A549 (cell line): ENCODE data around the gene INHBA. TPM values are rescaled to one million over a fixed set of nuclear protein-coding genes. Genes with fewer than 3 reads are reported as not detected.

ENCODE experiments used
- ATAC-seq, 2 experiments: fragments of 200-7000 bp in 1 of 2; fragments of >200 bp in 1 of 2; cut with Nextera tagmentation in 1 of 2; cut with Tn5 transposase in 1 of 2; 3 replicates each; pipeline versions ENCODE4 v1.8.0 to v1.9.1; 2018 to 2020; ENCODE audit warnings: mild to moderate bottlenecking in 1 of 2, moderate library complexity in 1 of 2
- CTCF ChIA-PET: fragments of 300-600 bp; sonication (Branson Sonifier 250); formaldehyde crosslinking; extraction: SDS; loops from one replicate; lab custom pipeline; 2021; ENCODE audit warnings: antibody characterized with exemption, inconsistent platforms; lab: Yijun Ruan, JAX
- POLR2A ChIA-PET: fragments of 350-600 bp; formaldehyde crosslinking; extraction: SDS; loops from one replicate; lab custom pipeline; 2021; ENCODE audit warnings: antibody characterized with exemption, inconsistent platforms; lab: Yijun Ruan, JAX
- DNase-seq, 2 experiments: peaks; one replicate each; pipeline versions ENCODE4 v3.0.0 to v3.0.0-alpha.2; 2011 to 2016; ENCODE audit warnings: low read depth in 1 of 2, low spot score in 1 of 2
- FAIRE-seq: peaks from 2 replicates; lab custom pipeline; 2011; peaks lifted over from hg19 to GRCh38; lab: Jason Lieb, UNC
- H3K27ac ChIP-seq, 2 experiments: fragments of >200 bp; sonication (Bioruptor Twin); formaldehyde crosslinking; 3 replicates each; pipeline ENCODE4 v1.5.1; 2016 to 2017
- H3K4me1 ChIP-seq: fragments of >200 bp; sonication (Bioruptor Twin); formaldehyde crosslinking; 3 replicates; pipeline ENCODE4 v1.6.1; 2016
- H3K4me2 ChIP-seq: fragments of >200 bp; sonication (Bioruptor Twin); formaldehyde crosslinking; 3 replicates; pipeline ENCODE4 v1.6.1; 2016
- H3K4me3 ChIP-seq: fragments of >200 bp; sonication (Bioruptor Twin); formaldehyde crosslinking; 3 replicates; pipeline ENCODE4 v1.5.1; 2016
- H3K9me3 ChIP-seq: fragments of >200 bp; sonication (Bioruptor Twin); formaldehyde crosslinking; 3 replicates; pipeline ENCODE4 v1.6.1; 2016
- CEBPB ChIP-seq, 2 experiments: fragments of >200 bp in 1 of 2; sonication (Bioruptor Twin) in 1 of 2; formaldehyde crosslinking in 1 of 2; IDR thresholded peaks; 2 replicates each; pipeline ENCODE4 v1.6.1; 2012 to 2016
- EHF ChIP-seq: fragments of 250-450 bp; sonication (Bioruptor Pico); IDR thresholded peaks from 2 replicates; pipeline ENCODE4 v1.5.0; 2020; ENCODE audit warnings: mild to moderate bottlenecking
- EHMT2 ChIP-seq: fragments of 200-600 bp; sonication (generic); IDR thresholded peaks from 2 replicates; pipeline ENCODE4 v1.6.1; 2016; ENCODE audit warnings: antibody characterized with exemption, low read depth, mild to moderate bottlenecking, moderate library complexity
- FOSB ChIP-seq: fragments of 250-450 bp; sonication (Bioruptor Pico); IDR thresholded peaks from 2 replicates; pipeline ENCODE4 v1.5.0; 2020; ENCODE audit warnings: mild to moderate bottlenecking, moderate library complexity
- FOXS1 ChIP-seq: fragments of 250-450 bp; sonication (Bioruptor Pico); IDR thresholded peaks from 2 replicates; pipeline ENCODE4 v1.5.0; 2020; ENCODE audit warnings: mild to moderate bottlenecking, moderate library complexity
- GATA3 ChIP-seq: IDR thresholded peaks from 2 replicates; pipeline ENCODE4 v1.6.1; 2012; ENCODE audit warnings: borderline replicate concordance
- HDAC2 ChIP-seq: fragments of 200-600 bp; sonication (generic); IDR thresholded peaks from 2 replicates; pipeline ENCODE4 v1.6.1; 2016
- HEYL ChIP-seq: fragments of 250-450 bp; sonication (Bioruptor Pico); IDR thresholded peaks from 2 replicates; pipeline ENCODE4 v1.8.0; 2021; ENCODE audit warnings: mild to moderate bottlenecking, moderate library complexity
- HOXA7 ChIP-seq: fragments of 250-450 bp; sonication (Bioruptor Pico); IDR thresholded peaks from 2 replicates; pipeline ENCODE4 v1.5.0; 2020; ENCODE audit warnings: mild to moderate bottlenecking, moderate library complexity
- HOXB13 ChIP-seq: fragments of 250-450 bp; sonication (Bioruptor Pico); IDR thresholded peaks from 2 replicates; pipeline ENCODE4 v1.5.0; 2020; ENCODE audit warnings: low read depth, mild to moderate bottlenecking, moderate library complexity
- JUN ChIP-seq, 2 experiments: fragments of >200 bp; sonication (Bioruptor Twin); formaldehyde crosslinking; IDR thresholded peaks; 2 replicates in 1 of 2; 3 replicates in 1 of 2; pipeline ENCODE4 v1.6.1; 2016 to 2017
- KDM1A ChIP-seq: fragments of 200-600 bp; sonication (generic); IDR thresholded peaks from 2 replicates; pipeline ENCODE4 v1.6.1; 2016; ENCODE audit warnings: low read depth, mild to moderate bottlenecking
- MAFK ChIP-seq: fragments of 450-650 bp; IDR thresholded peaks from 2 replicates; pipeline ENCODE4 v1.6.1; 2014; ENCODE audit not compliant: partially characterized antibody
- MYC ChIP-seq: IDR thresholded peaks from 2 replicates; pipeline ENCODE4 v1.6.1; 2012; ENCODE audit warnings: mild to moderate bottlenecking, inconsistent platforms, low read length, improper control_type of control experiment, borderline replicate concordance
- NR3C1 ChIP-seq: fragments of >200 bp; sonication (Bioruptor Twin); formaldehyde crosslinking; IDR thresholded peaks from 3 replicates; pipeline ENCODE4 v1.6.1; 2017
- POLR2A ChIP-seq: IDR thresholded peaks from 2 replicates; pipeline ENCODE4 v1.6.1; 2012; ENCODE audit warnings: mild to moderate bottlenecking, low read length
- POLR2AphosphoS2 ChIP-seq: conservative IDR thresholded peaks from 2 replicates; pipeline ENCODE4 v1.6.1; 2012; ENCODE audit warnings: low read length, improper control_type of control experiment, inconsistent platforms
- RARB ChIP-seq: fragments of 250-450 bp; sonication (Bioruptor Pico); IDR thresholded peaks from 2 replicates; pipeline ENCODE4 v1.8.0; 2021; ENCODE audit warnings: mild to moderate bottlenecking, moderate library complexity
- RCOR1 ChIP-seq: fragments of 150-350 bp; IDR thresholded peaks from 2 replicates; pipeline ENCODE4 v1.6.1; 2014; ENCODE audit warnings: antibody characterized with exemption, low read length, low read depth
- RFX5 ChIP-seq: fragments of 450-650 bp; IDR thresholded peaks from 2 replicates; pipeline ENCODE4 v1.7.1; 2014; ENCODE audit warnings: antibody characterized with exemption, mild to moderate bottlenecking, moderate library complexity
- RNF2 ChIP-seq: fragments of 200-600 bp; sonication (generic); IDR thresholded peaks from 2 replicates; pipeline ENCODE4 v1.6.1; 2016; ENCODE audit warnings: low read depth, mild to moderate bottlenecking, antibody characterized with exemption, moderate library complexity, borderline replicate concordance
- SMC3 ChIP-seq: fragments of >200 bp; sonication (Bioruptor Twin); formaldehyde crosslinking; IDR thresholded peaks from 3 replicates; pipeline ENCODE4 v1.6.1; 2018; ENCODE audit warnings: inconsistent platforms
- SREBF2 ChIP-seq: fragments of 450-650 bp; IDR thresholded peaks from 2 replicates; pipeline ENCODE4 v1.6.1; 2014; ENCODE audit warnings: mild to moderate bottlenecking, moderate library complexity
- TFCP2L1 ChIP-seq: fragments of 250-450 bp; sonication (Bioruptor Pico); IDR thresholded peaks from 2 replicates; pipeline ENCODE4 v1.5.0; 2021; ENCODE audit warnings: mild to moderate bottlenecking
- WGBS: methylation state at CpG from one replicate; pipeline ENCODE4 v1.1.6; 2017; ENCODE audit errors: missing lambda C conversion rate; 5-methylcytosine and 5-hydroxymethylcytosine counted together
- polyA plus RNA-seq, 4 experiments: library from polyadenylated mRNA; depleted of rRNA in 3 of 4; stranded (reverse); fragments of >200 nt; fragmentation: RNase III in 1 of 4; extraction: RNeasy Plus Mini Kit Qiagen cat#74134 plus additional on column Dnase treatment in 1 of 4; gene quantifications; 2 replicates in 3 of 4; 3 replicates in 1 of 4; pipeline ENCODE4 v1.2.3, GENCODE V29; 2011 to 2017
- TF ChIP-seq, protein P1 (sequence below): fragments of >200 bp; sonication (Bioruptor Twin); formaldehyde crosslinking; IDR thresholded peaks from 3 replicates; pipeline ENCODE4 v1.5.1; 2016
- TF ChIP-seq, protein P2 (sequence below): IDR thresholded peaks from 2 replicates; pipeline ENCODE4 v1.6.1; 2012; ENCODE audit warnings: low read depth, borderline replicate concordance
- TF ChIP-seq, protein P3 (sequence below): IDR thresholded peaks from 2 replicates; pipeline ENCODE4 v1.6.1; 2012
- TF ChIP-seq, protein P4 (sequence below): fragments of 250-450 bp; sonication (Bioruptor Pico); IDR thresholded peaks from 2 replicates; pipeline ENCODE4 v1.5.0; 2020; ENCODE audit warnings: low read depth, mild to moderate bottlenecking, moderate library complexity
- TF ChIP-seq, protein P5 (sequence below): fragments of 150-350 bp; IDR thresholded peaks from 2 replicates; pipeline ENCODE4 v1.6.1; 2014; ENCODE audit warnings: low read depth, mild to moderate bottlenecking, low read length
- TF ChIP-seq, protein P6 (sequence below): fragments of >200 bp; sonication (Bioruptor Twin); formaldehyde crosslinking; IDR thresholded peaks from 3 replicates; pipeline ENCODE4 v1.6.1; 2016

INHBA gene
- polyA plus RNA-seq, 2 of the 4 experiments (the other 2 are of a cell fraction), result 0.13 to 0.23 TPM

DNA sequence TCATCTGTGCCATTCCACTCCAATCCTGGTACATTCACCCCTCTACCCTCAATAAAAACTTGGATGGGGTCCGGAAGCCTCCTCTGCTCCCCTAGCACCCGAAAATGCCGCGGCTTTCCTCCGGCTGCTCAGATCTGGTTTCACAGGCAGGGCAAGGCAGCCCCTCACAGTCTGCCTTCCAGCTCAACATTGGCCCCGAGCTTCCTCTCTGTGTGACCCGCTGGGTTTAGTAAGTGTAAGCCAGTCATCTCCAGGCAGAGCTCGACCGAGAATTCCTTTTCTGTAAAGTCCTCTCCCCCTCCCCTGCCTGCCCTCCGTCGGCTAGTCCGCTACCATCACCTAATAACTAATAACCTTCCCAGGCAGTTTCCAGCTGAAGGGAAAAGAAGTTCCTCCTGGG is 3.4 kb downstream of the INHBA start:
- H3K4me3 ChIP-seq, result no peak overlapping the region
- no peak for ATAC-seq
- CTCF ChIA-PET, result no interaction called here
- WGBS, result 60% methylated on average over 11 of the region's 12 CpGs
- TF ChIP-seq RNF2, result no peak
- no peak for TF ChIP-seq HDAC2
- no peak for TF ChIP-seq GATA3
- TF ChIP-seq FOSB, result no peak
- TF ChIP-seq POLR2AphosphoS2, result no peak
- TF ChIP-seq, protein P1, sequence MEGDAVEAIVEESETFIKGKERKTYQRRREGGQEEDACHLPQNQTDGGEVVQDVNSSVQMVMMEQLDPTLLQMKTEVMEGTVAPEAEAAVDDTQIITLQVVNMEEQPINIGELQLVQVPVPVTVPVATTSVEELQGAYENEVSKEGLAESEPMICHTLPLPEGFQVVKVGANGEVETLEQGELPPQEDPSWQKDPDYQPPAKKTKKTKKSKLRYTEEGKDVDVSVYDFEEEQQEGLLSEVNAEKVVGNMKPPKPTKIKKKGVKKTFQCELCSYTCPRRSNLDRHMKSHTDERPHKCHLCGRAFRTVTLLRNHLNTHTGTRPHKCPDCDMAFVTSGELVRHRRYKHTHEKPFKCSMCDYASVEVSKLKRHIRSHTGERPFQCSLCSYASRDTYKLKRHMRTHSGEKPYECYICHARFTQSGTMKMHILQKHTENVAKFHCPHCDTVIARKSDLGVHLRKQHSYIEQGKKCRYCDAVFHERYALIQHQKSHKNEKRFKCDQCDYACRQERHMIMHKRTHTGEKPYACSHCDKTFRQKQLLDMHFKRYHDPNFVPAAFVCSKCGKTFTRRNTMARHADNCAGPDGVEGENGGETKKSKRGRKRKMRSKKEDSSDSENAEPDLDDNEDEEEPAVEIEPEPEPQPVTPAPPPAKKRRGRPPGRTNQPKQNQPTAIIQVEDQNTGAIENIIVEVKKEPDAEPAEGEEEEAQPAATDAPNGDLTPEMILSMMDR, result no peak
- no peak for TF ChIP-seq HOXB13 (CRISPR knock-in tag)
- TF ChIP-seq, all 56 proteins: peak for 0
- POLR2A ChIA-PET, result no interaction called here
- Histone ChIP-seq H3K27ac (no peak overlapping the region), H3K4me2 (no peak overlapping the region), H3K4me1 (no peaks in the 10 kb centered on the region), H3K9me3 (no peaks in the 10 kb centered on the region)
- no peak for DNase-seq
- FAIRE-seq, result no peak

DNA sequence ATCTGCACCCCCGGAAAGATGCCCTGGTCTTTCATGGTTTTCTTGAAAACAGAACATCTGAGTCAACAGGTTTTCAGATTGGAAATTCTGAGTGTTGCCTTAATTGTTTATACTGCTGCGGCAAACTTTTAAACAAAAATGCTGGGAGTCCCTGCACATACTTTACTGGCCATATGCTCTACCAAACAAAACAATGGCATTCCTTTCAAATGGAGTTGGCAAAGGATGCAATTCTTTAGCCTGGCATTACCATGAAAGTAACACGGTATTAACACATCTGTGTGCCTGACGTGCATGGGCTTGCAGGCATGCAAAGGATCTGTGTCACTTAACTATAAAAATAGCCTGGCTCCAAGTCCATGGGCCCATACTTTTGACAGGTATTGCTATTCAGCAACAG is 4.2 kb downstream of the INHBA start:
- ATAC-seq, result no peak
- Histone ChIP-seq H3K4me2 (no peak overlapping the region), H3K9me3 (no peaks in the 10 kb centered on the region), H3K4me3 (no peak overlapping the region), H3K27ac (no peak overlapping the region), H3K4me1 (no peaks in the 10 kb centered on the region)
- POLR2A ChIA-PET, result no interaction called here
- TF ChIP-seq HOXA7 (CRISPR knock-in tag) (no peak), RARB (CRISPR knock-in tag) (no peak), NR3C1 (no peak), POLR2AphosphoS2 (no peak), JUN (IDR thresholded peaks at IDR 0.05) (no peak), FOXS1 (CRISPR knock-in tag) (no peak), TFCP2L1 (CRISPR knock-in tag) (no peak), SREBF2 (no peak), MYC (no peak), POLR2A (no peak), EHF (CRISPR knock-in tag) (no peak)
- TF ChIP-seq, protein P2, sequence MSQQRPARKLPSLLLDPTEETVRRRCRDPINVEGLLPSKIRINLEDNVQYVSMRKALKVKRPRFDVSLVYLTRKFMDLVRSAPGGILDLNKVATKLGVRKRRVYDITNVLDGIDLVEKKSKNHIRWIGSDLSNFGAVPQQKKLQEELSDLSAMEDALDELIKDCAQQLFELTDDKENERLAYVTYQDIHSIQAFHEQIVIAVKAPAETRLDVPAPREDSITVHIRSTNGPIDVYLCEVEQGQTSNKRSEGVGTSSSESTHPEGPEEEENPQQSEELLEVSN, result no peak
- TF ChIP-seq, protein P3, sequence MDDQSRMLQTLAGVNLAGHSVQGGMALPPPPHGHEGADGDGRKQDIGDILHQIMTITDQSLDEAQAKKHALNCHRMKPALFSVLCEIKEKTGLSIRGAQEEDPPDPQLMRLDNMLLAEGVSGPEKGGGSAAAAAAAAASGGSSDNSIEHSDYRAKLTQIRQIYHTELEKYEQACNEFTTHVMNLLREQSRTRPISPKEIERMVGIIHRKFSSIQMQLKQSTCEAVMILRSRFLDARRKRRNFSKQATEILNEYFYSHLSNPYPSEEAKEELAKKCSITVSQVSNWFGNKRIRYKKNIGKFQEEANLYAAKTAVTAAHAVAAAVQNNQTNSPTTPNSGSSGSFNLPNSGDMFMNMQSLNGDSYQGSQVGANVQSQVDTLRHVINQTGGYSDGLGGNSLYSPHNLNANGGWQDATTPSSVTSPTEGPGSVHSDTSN, result no peak
- no peak for FAIRE-seq
- no peak for DNase-seq
- 49% methylated on average over 4 of the region's 4 CpGs for WGBS
- CTCF ChIA-PET, result no interaction called here

DNA sequence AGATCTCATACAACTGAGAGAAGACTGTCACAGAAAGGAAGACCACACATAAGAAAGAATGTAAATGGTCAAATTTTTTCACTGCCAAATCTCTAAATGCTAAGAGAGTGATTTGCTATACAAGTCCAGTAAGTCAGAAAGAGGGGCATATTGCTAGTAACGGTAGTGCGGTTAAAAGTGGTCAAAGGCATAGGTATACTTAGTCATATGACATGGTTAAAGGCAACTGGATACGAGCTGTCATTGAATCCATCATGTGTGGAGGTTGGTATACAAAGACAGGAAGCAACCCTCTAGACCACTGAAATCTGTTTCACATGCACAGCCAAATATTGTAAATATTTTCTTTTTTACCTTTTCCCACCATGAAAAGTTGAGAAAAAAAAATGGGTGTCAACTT is 4.8 kb downstream of the INHBA start:
- FAIRE-seq, result no peak
- POLR2A ChIA-PET, result no interaction called here
- TF ChIP-seq RCOR1, result no peak
- TF ChIP-seq EHMT2, result no peak
- no peak for TF ChIP-seq MAFK
- TF ChIP-seq CEBPB (IDR thresholded peaks at IDR 0.05), result no peak
- TF ChIP-seq, protein P4, sequence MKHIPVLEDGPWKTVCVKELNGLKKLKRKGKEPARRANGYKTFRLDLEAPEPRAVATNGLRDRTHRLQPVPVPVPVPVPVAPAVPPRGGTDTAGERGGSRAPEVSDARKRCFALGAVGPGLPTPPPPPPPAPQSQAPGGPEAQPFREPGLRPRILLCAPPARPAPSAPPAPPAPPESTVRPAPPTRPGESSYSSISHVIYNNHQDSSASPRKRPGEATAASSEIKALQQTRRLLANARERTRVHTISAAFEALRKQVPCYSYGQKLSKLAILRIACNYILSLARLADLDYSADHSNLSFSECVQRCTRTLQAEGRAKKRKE, result no peak
- TF ChIP-seq, protein P2, result no peak
- TF ChIP-seq, protein P5, sequence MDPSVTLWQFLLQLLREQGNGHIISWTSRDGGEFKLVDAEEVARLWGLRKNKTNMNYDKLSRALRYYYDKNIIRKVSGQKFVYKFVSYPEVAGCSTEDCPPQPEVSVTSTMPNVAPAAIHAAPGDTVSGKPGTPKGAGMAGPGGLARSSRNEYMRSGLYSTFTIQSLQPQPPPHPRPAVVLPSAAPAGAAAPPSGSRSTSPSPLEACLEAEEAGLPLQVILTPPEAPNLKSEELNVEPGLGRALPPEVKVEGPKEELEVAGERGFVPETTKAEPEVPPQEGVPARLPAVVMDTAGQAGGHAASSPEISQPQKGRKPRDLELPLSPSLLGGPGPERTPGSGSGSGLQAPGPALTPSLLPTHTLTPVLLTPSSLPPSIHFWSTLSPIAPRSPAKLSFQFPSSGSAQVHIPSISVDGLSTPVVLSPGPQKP, result no peak
- TF ChIP-seq NR3C1, result no peak
- no peak for TF ChIP-seq HOXB13 (CRISPR knock-in tag)
- TF ChIP-seq KDM1A, result no peak
- TF ChIP-seq RFX5, result no peak
- no peak for TF ChIP-seq HEYL (CRISPR knock-in tag)
- TF ChIP-seq, protein P6, sequence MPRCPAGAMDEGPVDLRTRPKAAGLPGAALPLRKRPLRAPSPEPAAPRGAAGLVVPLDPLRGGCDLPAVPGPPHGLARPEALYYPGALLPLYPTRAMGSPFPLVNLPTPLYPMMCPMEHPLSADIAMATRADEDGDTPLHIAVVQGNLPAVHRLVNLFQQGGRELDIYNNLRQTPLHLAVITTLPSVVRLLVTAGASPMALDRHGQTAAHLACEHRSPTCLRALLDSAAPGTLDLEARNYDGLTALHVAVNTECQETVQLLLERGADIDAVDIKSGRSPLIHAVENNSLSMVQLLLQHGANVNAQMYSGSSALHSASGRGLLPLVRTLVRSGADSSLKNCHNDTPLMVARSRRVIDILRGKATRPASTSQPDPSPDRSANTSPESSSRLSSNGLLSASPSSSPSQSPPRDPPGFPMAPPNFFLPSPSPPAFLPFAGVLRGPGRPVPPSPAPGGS, result no peak
- TF ChIP-seq SMC3, result no peak
- CTCF ChIA-PET, result interaction anchor here (2.4 kb wide), 1 partner anchor 12 kb away, joined by 10 read pairs; no protein-coding TSS in a partner anchor
- Histone ChIP-seq H3K4me2 (no peak overlapping the region), H3K4me1 (no peaks in the 10 kb centered on the region), H3K27ac (no peak overlapping the region), H3K9me3 (no peaks in the 10 kb centered on the region), H3K4me3 (no peak overlapping the region)
- WGBS, result 31% methylated on average over 3 of the region's 3 CpGs
- no peak for DNase-seq
- no peak for ATAC-seq
